NK-92 treated with Interleukin-12 subunit alpha and Interleukin-12 subunit beta, amount 100 ng/mL, for 24 hours (cell line): ENCODE results near the gene AFAP1.

Experiments used
- DNase-seq: peaks from one replicate; lab custom pipeline; 2025; lab: John Stamatoyannopoulos, UW

Gene AFAP1

GRCh38 chr4:7755561-7755960 is 184.1 kb downstream of the AFAP1 start:
- no peak for DNase-seq

- DNase-seq: no peak
Measured at GRCh38 chr4:7754565-7755262, 184.9 kb downstream of the AFAP1 start.

DNA sequence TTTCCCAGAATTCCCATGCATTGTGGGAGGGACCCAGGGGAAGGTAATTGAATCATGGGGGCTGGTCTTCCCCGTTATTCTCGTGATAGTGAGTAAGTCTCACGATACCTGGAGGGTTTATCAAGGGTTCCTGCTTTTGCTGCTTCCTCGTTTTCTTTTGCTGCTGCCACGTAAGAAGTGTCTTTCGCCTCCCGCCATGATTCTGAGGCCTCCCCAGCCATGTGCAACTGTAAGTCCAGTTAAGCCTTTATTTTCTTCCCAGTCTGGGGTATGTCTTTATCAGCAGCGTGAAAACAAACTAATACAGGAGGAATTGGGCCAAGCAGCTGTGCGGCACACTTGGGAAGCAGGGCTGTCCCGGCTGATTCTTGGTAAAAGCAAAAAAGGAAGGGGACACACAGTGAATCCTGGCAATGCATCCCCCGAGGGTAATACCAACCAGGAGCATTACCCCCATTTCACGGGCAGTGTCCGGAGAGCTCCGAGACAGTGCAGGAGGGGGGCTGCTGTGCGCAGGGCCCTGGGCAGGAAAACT is 185.7 kb downstream of the AFAP1 start:
- DNase-seq: no peak

- DNase-seq: no peak
Measured at GRCh38 chr4:7753271-7753670, 186.4 kb downstream of the AFAP1 start.

- no peak for DNase-seq
Measured at GRCh38 chr4:7752649-7753048, 187.0 kb downstream of the AFAP1 start.

GRCh38 chr4:7750972-7751371 is 188.7 kb downstream of the AFAP1 start:
- DNase-seq: no peak

DNA sequence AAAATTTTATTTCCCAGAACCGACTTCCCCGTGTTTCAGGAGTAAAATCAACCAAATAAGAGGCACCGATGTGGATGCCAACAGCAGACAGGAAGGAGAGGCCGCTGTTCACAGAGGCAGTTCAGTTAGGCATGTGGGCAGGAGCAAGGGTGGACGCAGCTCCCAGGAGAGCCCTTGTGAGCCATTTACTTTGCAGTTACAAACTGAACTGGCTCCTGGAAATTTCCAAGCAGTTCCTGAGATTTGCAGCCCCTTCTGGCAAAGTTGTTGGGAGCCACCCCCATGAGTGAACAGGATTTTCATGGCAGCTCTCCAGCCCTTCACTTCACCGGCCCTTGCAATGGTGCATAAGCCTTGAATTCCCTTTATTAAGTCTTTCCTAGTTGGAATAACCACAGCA is 189.1 kb downstream of the AFAP1 start:
- no peak for DNase-seq

GRCh38 chr4:7747566-7747965 is 192.1 kb downstream of the AFAP1 start:
- no peak for DNase-seq

DNA sequence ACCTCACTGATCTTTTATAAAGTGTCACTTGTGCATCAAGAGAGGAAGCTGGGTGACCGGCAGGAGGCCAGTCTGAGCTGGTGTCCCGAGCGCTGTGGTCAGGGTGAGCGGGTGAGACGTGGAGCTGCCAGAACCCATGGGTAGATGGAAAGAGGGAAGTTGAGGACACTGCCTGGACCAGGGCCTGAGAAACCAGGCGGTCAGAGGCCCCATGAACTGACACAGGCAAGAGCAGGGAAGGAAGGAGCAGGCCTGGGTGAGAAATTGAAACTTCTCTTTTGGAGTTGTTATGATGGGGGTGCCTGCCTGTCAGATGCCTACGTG is 192.6 kb downstream of the AFAP1 start:
- no peak for DNase-seq

- no peak for DNase-seq
Measured at GRCh38 chr4:7746351-7747061, 193.2 kb downstream of the AFAP1 start.

DNA sequence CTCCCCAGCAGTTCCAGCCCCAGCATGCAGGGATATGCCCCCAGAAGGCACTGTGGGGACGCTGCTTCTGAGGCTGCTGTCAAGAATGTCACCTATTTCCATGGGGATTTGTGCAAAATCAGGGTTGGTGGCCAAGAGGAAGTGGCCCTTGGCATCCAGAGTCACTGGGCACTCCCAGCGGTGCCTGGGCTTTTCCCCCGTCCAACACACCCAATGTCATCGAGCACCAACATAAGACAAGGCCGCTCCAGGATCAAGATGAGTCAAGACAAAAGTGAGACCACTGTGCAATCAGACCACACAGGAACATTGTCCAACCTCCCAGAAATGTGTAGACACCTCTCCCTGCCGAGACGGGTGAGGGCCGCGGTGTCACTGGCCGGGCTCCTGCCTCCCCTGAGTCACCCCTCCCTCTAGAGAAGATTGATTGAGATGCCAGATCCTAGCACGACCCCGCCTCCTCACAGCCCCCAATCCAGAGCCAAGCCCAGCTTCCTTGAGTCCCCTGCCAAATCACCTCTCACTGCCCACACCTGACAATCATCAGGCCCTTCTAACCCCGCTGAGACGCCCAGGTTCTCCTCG is 194.3 kb downstream of the AFAP1 start:
- no peak for DNase-seq

DNA sequence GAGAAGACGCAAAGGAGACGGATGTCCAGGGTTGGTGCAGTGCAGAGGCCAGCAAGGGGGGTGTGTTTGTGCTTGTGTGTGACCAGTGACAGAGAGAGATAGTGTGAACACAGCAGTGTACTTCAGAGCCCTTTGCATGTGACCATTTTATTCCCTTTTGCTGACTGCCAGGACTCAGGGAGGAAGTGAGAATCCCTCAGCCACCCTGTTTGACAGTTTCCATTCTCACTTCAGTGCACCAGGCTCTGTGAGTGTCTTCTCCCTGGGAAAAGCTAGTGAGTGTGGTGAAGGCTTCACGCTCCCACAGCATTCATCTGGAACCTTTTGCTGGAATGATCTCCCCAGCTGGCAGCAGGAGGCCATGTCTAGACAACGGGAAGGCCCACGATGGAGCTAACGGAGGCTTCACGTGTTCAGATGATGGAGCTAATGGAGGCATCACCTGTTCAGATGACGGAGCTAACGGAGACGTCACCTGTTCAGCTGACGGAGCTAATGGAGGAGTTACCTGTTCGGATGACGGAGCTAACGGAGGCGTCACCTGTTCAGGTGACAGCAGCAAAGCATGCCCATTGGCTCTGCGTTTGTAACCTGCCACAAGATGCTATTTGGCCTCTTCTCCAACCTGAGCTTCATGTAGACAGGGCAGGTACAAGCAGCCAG is 195.4 kb downstream of the AFAP1 start:
- DNase-seq: no peak

DNA sequence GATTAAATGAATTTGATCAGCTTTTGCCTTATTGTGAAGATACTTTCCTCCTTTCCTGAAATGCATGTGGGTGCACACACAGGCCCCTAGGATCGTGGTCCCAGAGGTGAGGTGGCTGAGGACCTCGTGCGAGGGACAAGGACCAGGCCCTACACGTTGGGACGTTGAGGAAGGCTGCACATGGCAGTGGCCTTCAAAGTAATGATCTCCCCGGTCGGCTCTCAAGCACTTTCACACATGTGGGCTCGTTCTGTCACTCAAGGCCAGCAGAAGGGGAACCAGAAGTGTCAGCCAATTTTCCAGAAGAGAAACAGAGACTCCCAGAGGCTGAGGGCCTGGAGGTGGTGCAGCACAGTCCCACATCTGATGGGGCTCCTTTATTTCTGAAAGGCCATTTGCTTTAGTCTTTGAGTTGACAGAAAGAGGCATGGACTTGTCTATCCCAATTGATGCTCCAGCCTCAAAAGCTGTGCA is 196.8 kb downstream of the AFAP1 start:
- no peak for DNase-seq

DNA sequence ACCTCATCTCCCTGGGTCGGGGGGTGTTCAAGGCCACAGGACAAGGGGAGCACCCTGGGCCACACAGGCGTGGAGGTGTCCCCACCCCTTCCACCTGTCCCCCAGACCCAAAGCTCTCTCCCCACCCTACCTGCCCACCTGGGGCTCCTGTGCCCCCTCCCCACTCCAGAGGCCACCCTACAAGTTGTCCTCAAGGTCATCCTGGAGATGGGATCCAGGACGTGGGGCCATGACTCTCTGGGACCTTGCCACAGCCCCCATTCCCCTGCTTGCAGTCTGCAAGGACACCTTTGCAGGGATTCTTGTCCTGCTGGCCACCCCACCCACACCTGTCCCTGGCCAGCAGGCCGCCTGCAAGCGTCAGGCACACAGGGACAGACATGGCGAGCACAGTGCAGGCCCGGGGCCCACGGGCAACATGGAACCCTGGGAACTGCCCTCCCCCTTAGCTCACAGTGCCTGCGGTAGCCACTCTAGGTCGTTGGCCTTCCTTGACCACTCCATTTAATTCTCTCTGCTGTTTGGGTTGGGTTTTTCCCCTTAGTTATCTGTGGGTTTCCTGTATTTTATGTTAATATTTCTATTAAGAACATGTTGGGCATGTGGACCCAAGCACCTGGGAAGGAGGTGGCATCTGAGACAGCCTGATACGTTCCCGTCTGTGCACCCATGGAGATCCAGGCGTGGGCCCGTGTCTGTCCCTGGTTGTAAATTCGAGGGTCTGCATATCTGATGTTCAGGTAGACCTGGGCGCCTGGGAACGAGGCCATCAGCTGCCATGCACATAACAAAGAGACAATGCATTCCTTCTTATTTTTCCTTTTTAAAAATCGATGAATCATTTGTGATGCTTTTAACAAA is 197.5 kb downstream of the AFAP1 start:
- DNase-seq: no peak

DNA sequence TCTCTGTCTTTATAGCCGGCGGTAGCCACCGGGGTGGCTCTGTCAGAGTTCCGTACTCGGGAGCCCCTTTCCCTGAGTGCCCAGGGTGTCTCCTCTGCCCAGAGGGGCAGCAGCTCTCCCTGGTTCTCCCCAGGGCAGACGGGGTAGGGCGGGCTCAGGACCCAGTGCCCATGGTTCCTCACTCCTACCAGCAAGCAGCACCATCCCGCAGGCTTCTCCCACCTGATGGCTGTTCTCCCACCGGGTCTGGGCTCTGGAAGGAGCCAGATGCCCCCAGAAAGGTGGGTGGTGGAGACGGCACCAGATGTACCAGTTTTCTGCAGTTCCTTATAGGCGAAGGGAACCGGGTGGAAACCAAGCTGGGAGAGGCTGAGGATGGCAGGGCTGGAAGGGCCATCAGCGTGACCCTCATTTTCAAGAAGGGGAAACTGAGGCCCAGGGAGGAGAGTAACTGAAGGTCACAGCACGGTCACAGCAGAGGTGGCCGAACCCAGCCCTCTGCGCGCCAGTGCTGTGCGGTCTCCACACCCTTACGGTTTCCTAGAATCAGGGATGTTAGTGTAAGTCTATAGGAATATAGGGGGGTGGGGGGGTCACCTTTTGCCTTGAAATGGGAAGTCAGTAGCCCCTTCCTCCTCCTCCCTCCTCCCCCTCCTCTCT is 198.7 kb downstream of the AFAP1 start:
- DNase-seq: no peak

- no peak for DNase-seq
Measured at GRCh38 chr4:7739918-7740865, 199.5 kb downstream of the AFAP1 start.

DNA sequence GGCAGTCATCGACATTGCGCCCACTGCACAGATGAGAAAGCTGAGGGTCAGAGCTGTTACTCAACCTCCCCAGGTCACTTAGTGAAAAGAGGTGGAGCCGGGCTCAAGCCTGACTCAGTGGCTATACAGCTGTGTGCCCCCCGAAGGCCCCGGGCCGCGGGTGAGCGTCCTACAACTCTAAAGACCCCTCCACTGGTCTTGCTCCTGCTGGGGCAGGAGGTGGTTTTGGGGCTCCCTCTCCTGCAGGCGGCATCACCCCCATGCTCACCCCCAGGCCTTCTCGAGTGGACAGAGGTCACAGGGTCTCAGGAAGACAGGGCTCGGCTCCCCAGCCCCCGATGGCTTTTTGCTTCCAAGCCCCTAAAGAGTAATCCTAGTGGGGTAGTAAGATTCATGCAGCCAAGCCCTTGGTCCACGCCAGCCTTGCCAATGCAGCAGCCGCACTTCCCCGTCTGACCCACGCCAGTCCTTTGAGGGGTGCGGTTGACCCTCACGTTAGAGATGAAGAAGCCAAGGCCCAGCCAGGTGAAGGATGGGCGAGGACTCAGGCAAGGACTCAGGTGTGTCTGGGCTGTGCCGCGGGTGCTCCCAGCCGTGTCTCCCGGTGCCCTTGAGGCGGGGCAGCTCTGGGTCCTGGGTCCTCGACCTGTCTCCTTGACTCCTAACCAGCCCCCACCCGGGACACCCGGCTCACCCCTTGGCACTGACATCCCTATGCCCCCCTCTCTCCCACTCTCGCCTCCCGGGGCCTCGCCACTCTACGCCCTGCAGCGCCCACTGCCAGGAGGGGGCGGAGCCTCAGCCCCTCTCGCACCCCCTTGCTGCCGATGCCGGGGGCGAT is 200.4 kb downstream of the AFAP1 start:
- DNase-seq: no peak

DNA sequence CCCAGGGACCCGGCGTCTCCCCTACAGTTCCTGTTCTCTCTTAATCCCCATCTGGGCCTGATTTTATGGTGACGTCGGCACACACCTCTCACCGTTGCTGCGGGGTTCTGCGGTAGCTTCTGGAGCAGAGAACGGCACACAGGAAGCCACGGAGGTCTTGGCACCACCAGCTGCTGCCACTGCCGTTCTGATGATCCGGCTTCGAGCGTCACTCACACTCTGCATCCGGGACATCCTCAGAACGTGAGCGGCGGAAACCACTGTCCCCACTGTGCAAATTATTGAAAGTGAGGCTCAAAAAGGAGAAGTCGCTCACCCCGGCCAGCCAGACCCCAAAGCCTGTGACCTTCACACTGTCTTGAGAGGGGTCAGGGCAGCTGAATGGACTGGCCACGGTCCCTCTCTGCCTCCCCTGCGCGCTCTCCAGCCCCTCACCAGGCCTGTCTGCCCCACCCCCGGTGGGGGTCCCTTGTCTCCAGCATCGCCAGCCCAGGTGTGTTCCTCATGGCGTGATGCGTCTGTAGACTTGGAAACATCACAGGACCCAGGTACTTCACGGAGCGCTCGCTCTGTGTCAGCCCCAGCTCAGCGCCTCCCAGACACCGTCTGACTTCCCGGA is 201.1 kb downstream of the AFAP1 start:
- no peak for DNase-seq
